ENCODE results near the gene PALM2AKAP2. TPM values are rescaled to one million over a fixed set of nuclear protein-coding genes. Genes with fewer than 3 reads are reported as not detected.

The PALM2AKAP2 gene
- total and polyA plus RNA-seq, 2 donors (not counting 3 experiments of a cell fraction or from before 2014, with no cell fraction given): 0.01 TPM; not detected in 1

DNA sequence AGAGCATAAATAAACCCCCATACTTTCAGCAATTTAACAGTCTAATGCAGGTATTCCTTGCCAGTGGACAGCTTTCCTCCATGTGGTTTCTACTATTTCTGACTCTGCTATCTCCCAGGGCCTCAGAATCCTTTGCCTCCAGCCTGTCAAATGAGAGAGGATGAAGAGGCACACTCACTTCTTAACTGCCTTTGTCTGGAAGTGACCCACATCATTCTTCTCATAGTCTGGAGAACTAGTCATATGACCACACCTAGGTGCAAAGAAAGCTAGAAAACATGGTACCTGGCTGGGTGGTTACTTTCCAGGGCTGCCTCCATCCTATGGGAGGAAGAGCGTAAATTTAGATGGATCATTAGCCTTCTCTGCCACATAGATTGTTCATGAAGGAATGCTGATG, 22.5 kb downstream of the PALM2AKAP2 start:
- intact Hi-C loops (cut with micrococcal nuclease) (no loop called here), dilution Hi-C loops (cut with MboI; ENCODE audit: extremely low pct_ligation_motif_present, low sequenced_read_pairs) (no loop called here)
- Histone ChIP-seq H3K9me3 (replicated peaks; ENCODE audit: control insufficient read depth, insufficient read depth, low read length) (no peaks in the 10 kb centered on the region), H4K20me1 (replicated peaks; ENCODE audit: control insufficient read depth, extremely low read depth, insufficient read depth, low read length) (no peaks in the 10 kb centered on the region), H3K9me1 (replicated peaks; ENCODE audit: control insufficient read depth, extremely low read depth, insufficient read depth, low read length) (no peaks in the 10 kb centered on the region), H3K9ac (replicated peaks; ENCODE audit: extremely low read depth, insufficient read depth, low read length) (no peak overlapping the region), H3K27ac (ENCODE audit: insufficient read depth, low read depth, low read length) (no peak overlapping the region), H3K4me1 (ENCODE audit: control insufficient read depth, extremely low read depth, insufficient read depth, low read length) (no peaks in the 10 kb centered on the region), H2AFZ (ENCODE audit: low read depth, low read length) (no peak overlapping the region), H3K79me2 (ENCODE audit: control insufficient read depth, insufficient read depth, low read length) (no peaks in the 10 kb centered on the region), H3K36me3 (ENCODE audit: control insufficient read depth in 2 of 2, extremely low read depth in 1 of 2, insufficient read depth in 2 of 2, low read length in 2 of 2) (no peaks in the 10 kb centered on the region), H3K4me2 (ENCODE audit: insufficient read depth, low read length) (no peak overlapping the region), H3K27me3 (ENCODE audit: control insufficient read depth in 2 of 2, insufficient read depth in 2 of 2, low read length in 2 of 2) (peaks cover 24 to 25% of the 10 kb centered on the region in 2 experiments), H3K4me3 (replicated peaks in 1 of 3; ENCODE audit: insufficient read depth in 1 of 3, low read depth in 1 of 3, low read length in 3 of 3) (no peak overlapping the region)
- TF ChIP-seq CTCF (IDR thresholded peaks at IDR 0.05; ENCODE audit: extremely low read depth in 1 of 2, insufficient read depth in 1 of 2, low read depth in 1 of 2, low read length in 2 of 2) (no peak), JUN (IDR thresholded peaks at IDR 0.05; ENCODE audit: borderline replicate concordance, insufficient read depth, insufficient read length, low read depth) (no peak), POLR2A (IDR thresholded peaks at IDR 0.05; ENCODE audit: low read depth, low read length) (no peak), POLR2AphosphoS5 (IDR thresholded peaks at IDR 0.05; ENCODE audit: insufficient read depth, low read depth, low read length) (no peak), FOS (IDR thresholded peaks at IDR 0.05; ENCODE audit: borderline replicate concordance, insufficient read depth, low read length) (no peak), MAX (IDR thresholded peaks at IDR 0.05; ENCODE audit: insufficient read depth, insufficient read length) (no peak), EZH2 (IDR thresholded peaks at IDR 0.05; ENCODE audit: borderline replicate concordance, low read depth, low read length, severe bottlenecking) (no peak), GATA2 (IDR thresholded peaks at IDR 0.05; ENCODE audit: insufficient read depth, insufficient read length, low read depth, low read length) (no peak), MYC (IDR thresholded peaks at IDR 0.05; ENCODE audit: low read depth, low read length) (no peak)
- no TSS peak for BruUV-seq (replicated peaks)
- POLR2A ChIA-PET: no interaction called here
- CTCF ChIA-PET: no interaction called here
- DNase-seq (ENCODE audit: low read depth, low spot score) (no peak), FAIRE-seq (no peak)
